ENCODE results near the gene SORL1.

Gene SORL1

GRCh38 chr11:121530257-121530656 lies 78.1 kb downstream of the SORL1 start:
- no peak for TF ChIP-seq CTCF (IDR thresholded peaks at IDR 0.05)
- intact Hi-C loops (cut with DNase I; ENCODE audit: low total_unique reads) = loop anchor here (5.0 kb wide), 1 partner anchor 208 kb away; no protein-coding TSS in a partner anchor
- Histone ChIP-seq H3K4me1 (peaks cover 0 to 5% (median 0%) of the 10 kb centered on the region in 4 donors), H3K9me3 (no peaks in the 10 kb centered on the region), H3K4me3 (no peak overlapping the region), H3K36me3 (peaks cover 0 to 3% (median 0%) of the 10 kb centered on the region in 3 donors), H3K27me3 (no peaks in the 10 kb centered on the region), H3K27ac (no peak overlapping the region)
- no peak for DNase-seq

- no peak overlapping the region for H3K27ac ChIP-seq
- H3K27me3 ChIP-seq = no peaks in the 10 kb centered on the region
- H3K4me1 ChIP-seq = peaks cover 0 to 5% (median 0%) of the 10 kb centered on the region in 4 donors
- no peak for DNase-seq
- no peak for TF ChIP-seq CTCF (IDR thresholded peaks at IDR 0.05)
- intact Hi-C loops (cut with DNase I; ENCODE audit: low total_unique reads) = loop anchor here (5.0 kb wide), 1 partner anchor 211 kb away; no protein-coding TSS in a partner anchor
- H3K36me3 ChIP-seq = peaks cover 0 to 12% (median 0%) of the 10 kb centered on the region in 3 donors
- H3K9me3 ChIP-seq = no peaks in the 10 kb centered on the region
- H3K4me3 ChIP-seq = no peak overlapping the region
Measured at GRCh38 chr11:121533601-121534000, 81.5 kb downstream of the SORL1 start.

- H3K4me1 ChIP-seq = peaks cover 0 to 5% (median 0%) of the 10 kb centered on the region in 4 donors
- DNase-seq = no peak
- no peak overlapping the region for H3K27ac ChIP-seq
- no peaks in the 10 kb centered on the region for H3K27me3 ChIP-seq
- TF ChIP-seq CTCF (IDR thresholded peaks at IDR 0.05) = peak; percentile 66 to 78
- H3K36me3 ChIP-seq = peaks cover 0 to 12% (median 0%) of the 10 kb centered on the region in 3 donors
- H3K9me3 ChIP-seq = no peaks in the 10 kb centered on the region
- intact Hi-C loops (cut with DNase I; ENCODE audit: low total_unique reads) = loop anchor here (5.0 kb wide), 1 partner anchor 212 kb away; no protein-coding TSS in a partner anchor
- H3K4me3 ChIP-seq = no peak overlapping the region
Measured at GRCh38 chr11:121534131-121535093, 82.3 kb downstream of the SORL1 start.

- Histone ChIP-seq H3K27me3 (no peaks in the 10 kb centered on the region), H3K4me1 (peaks cover 0 to 5% (median 0%) of the 10 kb centered on the region in 4 donors), H3K9me3 (no peaks in the 10 kb centered on the region), H3K36me3 (peaks cover 0 to 12% (median 0%) of the 10 kb centered on the region in 3 donors), H3K27ac (no peak overlapping the region), H3K4me3 (no peak overlapping the region)
- intact Hi-C loops (cut with DNase I; ENCODE audit: low total_unique reads) = no loop called here
- no peak for DNase-seq
- TF ChIP-seq CTCF (IDR thresholded peaks at IDR 0.05) = no peak
Measured at GRCh38 chr11:121535129-121535796, 83.1 kb downstream of the SORL1 start.

- no peak for TF ChIP-seq CTCF (IDR thresholded peaks at IDR 0.05)
- Histone ChIP-seq H3K4me3 (no peak overlapping the region), H3K27me3 (no peaks in the 10 kb centered on the region), H3K27ac (no peak overlapping the region), H3K9me3 (no peaks in the 10 kb centered on the region), H3K36me3 (peaks cover 0 to 12% (median 0%) of the 10 kb centered on the region in 3 donors), H3K4me1 (peaks cover 0 to 5% (median 0%) of the 10 kb centered on the region in 4 donors)
- no peak for DNase-seq
- intact Hi-C loops (cut with DNase I; ENCODE audit: low total_unique reads) = no loop called here
Measured at GRCh38 chr11:121536126-121536525, 84.0 kb downstream of the SORL1 start.
